Psoas muscle (tissue), 8 donors: ENCODE results near the gene MKRN2OS. TPM values are rescaled to one million over a fixed set of nuclear protein-coding genes. Genes with fewer than 3 reads are reported as not detected.

Experiments used
- ATAC-seq, 4 donors: fragments of 200-7000 bp; cut with Tn5 transposase; one replicate each; pipeline ENCODE4 v1.9.1; 2020; ENCODE audit warnings: moderate library complexity in 3 of 4, mild to moderate bottlenecking in 2 of 4
- DNase-seq, 2 donors: peaks; one replicate each; pipeline ENCODE4 v3.0.0-alpha.2; 2020
- H3K27ac ChIP-seq: fragments of 200-600 bp; one replicate; pipeline ENCODE4 v1.8.0; 2022
- H3K27me3 ChIP-seq, 3 donors: fragments of 200-600 bp in 1 of 3; one replicate each; pipeline versions ENCODE4 v1.6.1 to v1.8.0; 2013 to 2022; ENCODE audit warnings: low read length in 2 of 3, mild to moderate bottlenecking in 2 of 3, moderate library complexity in 1 of 3; ENCODE audit not compliant: insufficient read depth in 3 of 3
- H3K36me3 ChIP-seq, 2 donors: fragments of 200-600 bp in 1 of 2; one replicate each; pipeline versions ENCODE4 v1.6.1 to v1.8.0; 2013 to 2022; ENCODE audit warnings: low read depth in 1 of 2, mild to moderate bottlenecking in 1 of 2, moderate library complexity in 1 of 2; ENCODE audit not compliant: insufficient read depth in 1 of 2
- H3K4me1 ChIP-seq: fragments of 200-600 bp; one replicate; pipeline ENCODE4 v1.8.0; 2022
- H3K4me3 ChIP-seq: fragments of 200-600 bp; one replicate; pipeline ENCODE4 v1.8.0; 2022; ENCODE audit warnings: mild to moderate bottlenecking
- H3K9me3 ChIP-seq: fragments of 200-600 bp; one replicate; pipeline ENCODE4 v1.8.0; 2022
- CTCF ChIP-seq: fragments of 200-600 bp; IDR thresholded peaks from one replicate; pipeline ENCODE4 v1.8.0; 2022; ENCODE audit warnings: antibody characterized with exemption
- WGBS, 3 donors: extraction: QIAGEN DNeasy Blood & Tissue Kit; methylation state at CpG; one replicate each; pipeline versions ENCODE4 v1.1.6 to v1.1.7; 2013; 5-methylcytosine and 5-hydroxymethylcytosine counted together
- intact Hi-C, 2 donors: fragments of 100-400 bp; cut with DNase I; formaldehyde crosslinking; loops; one replicate each; pipeline versions ENCODE4 v1.11.0 to v1.14.2; 2022
- polyA plus RNA-seq, 3 donors: library from polyadenylated mRNA; stranded (reverse); fragments of 200-250 nt; gene quantifications; one replicate each; pipeline ENCODE4 v1.2.3, GENCODE V29; 2013
- total RNA-seq, 4 donors: library from RNA; stranded (reverse); fragmentation: NEBNext Ultra II Directional in 2 of 4; extraction: Animal tissue kit (Norgen Biotek cat#: 25700) in 2 of 4; gene quantifications; one replicate each; pipeline versions ENCODE4 v1.2.1 to v1.2.4, GENCODE V29; 2021 to 2023
- donor health status: healthy with polysubstance abuse.
- donor health status: DM: no; HTN: no; CAD: no; lungs with moderate emphysema.
- donor health status: Bipolar disorder and iron deficiency.
- donor health status: healthy.
- donor health status: DM: yes; HTN: yes; CAD: no.
- donor health status: DM: no; HTN: no; CAD: no.
- donor health status: DM: no; HTN: no; CAD: no.
- donor health status: DM: yes; HTN: yes; CAD: no.

The MKRN2OS gene
- total and polyA plus RNA-seq, 7 donors: 0.16 to 1.5 (median 0.48) TPM; not detected in 2

- ATAC-seq (no peak), DNase-seq (no peak)
- no peak overlapping the region for H3K4me3 ChIP-seq
- no peaks in the 10 kb centered on the region for H3K27me3 ChIP-seq
- H3K9me3 ChIP-seq: no peaks in the 10 kb centered on the region
- no peak for TF ChIP-seq CTCF
- H3K4me1 ChIP-seq: peaks cover 13% of the 10 kb centered on the region
- 89 to 93% (median 93%) methylated on average over 11 of the region's 11 CpGs for WGBS, 3 donors
- H3K36me3 ChIP-seq: peaks cover 15 to 85% of the 10 kb centered on the region in 2 donors
- no peak overlapping the region for H3K27ac ChIP-seq
- intact Hi-C loops: no loop called here
These were observed 26.7 kb upstream of the MKRN2OS start for GRCh38 chr3:12571986-12572385.

- intact Hi-C loops: no loop called here
- ATAC-seq (no peak), DNase-seq (no peak)
- Histone ChIP-seq H3K27me3 (no peaks in the 10 kb centered on the region), H3K27ac (no peak overlapping the region), H3K4me1 (peaks cover 23% of the 10 kb centered on the region), H3K4me3 (no peak overlapping the region), H3K36me3 (peaks cover 7 to 63% of the 10 kb centered on the region in 2 donors), H3K9me3 (no peaks in the 10 kb centered on the region)
- no peak for TF ChIP-seq CTCF
- WGBS, 3 donors: 87 to 91% (median 89%) methylated on average over 6 of the region's 6 CpGs
These were observed 24.5 kb upstream of the MKRN2OS start for GRCh38 chr3:12569836-12570235.

GRCh38 chr3:12568747-12569146 is 23.4 kb upstream of the MKRN2OS start:
- Histone ChIP-seq H3K27me3 (no peaks in the 10 kb centered on the region), H3K36me3 (peaks cover 7 to 52% of the 10 kb centered on the region in 2 donors), H3K27ac (no peak overlapping the region), H3K4me1 (peaks cover 34% of the 10 kb centered on the region), H3K4me3 (no peak overlapping the region), H3K9me3 (no peaks in the 10 kb centered on the region)
- no peak for TF ChIP-seq CTCF
- ATAC-seq: peak in 2 of 4 donors; percentile 43 to 44
- DNase-seq: no peak
- 28 to 51% (median 37%) methylated on average over 3 of the region's 3 CpGs for WGBS, 3 donors
- intact Hi-C loops: no loop called here

- peaks cover 50% of the 10 kb centered on the region for H3K4me1 ChIP-seq
- intact Hi-C loops: no loop called here
- H3K36me3 ChIP-seq: peaks cover 7 to 35% of the 10 kb centered on the region in 2 donors
- no peak overlapping the region for H3K27ac ChIP-seq
- TF ChIP-seq CTCF: no peak
- no peak for ATAC-seq
- H3K4me3 ChIP-seq: no peak overlapping the region
- H3K9me3 ChIP-seq: no peaks in the 10 kb centered on the region
- H3K27me3 ChIP-seq: no peaks in the 10 kb centered on the region
- DNase-seq: no peak
These were observed 21.7 kb upstream of the MKRN2OS start for GRCh38 chr3:12566976-12567375.

GRCh38 chr3:12562451-12562850 is 17.2 kb upstream of the MKRN2OS start:
- Histone ChIP-seq H3K27me3 (no peaks in the 10 kb centered on the region), H3K4me3 (no peak overlapping the region), H3K9me3 (no peaks in the 10 kb centered on the region), H3K36me3 (no peaks in the 10 kb centered on the region), H3K4me1 (peaks cover 70% of the 10 kb centered on the region), H3K27ac (peak overlapping the region; percentile 99)
- intact Hi-C loops: no loop called here
- 41 to 59% (median 41%) methylated on average over 1 of the region's 1 CpG for WGBS, 3 donors
- no peak for TF ChIP-seq CTCF
- no peak for DNase-seq
- no peak for ATAC-seq
